ENCODE data around the gene G6PC2.

GRCh38 chr2:168907940-168908662 is 7.0 kb downstream of the G6PC2 start:
- TF ChIP-seq CTCF (conservative IDR thresholded peaks at IDR 0.05 in 1 of 2, IDR thresholded peaks at IDR 0.05 in 1 of 2; ENCODE audit: extremely low read depth in 1 of 2, insufficient read depth in 1 of 2, low read depth in 1 of 2, low read length in 2 of 2), result no peak
- TF ChIP-seq EZH2 (IDR thresholded peaks at IDR 0.05; ENCODE audit: borderline replicate concordance, low read length), result no peak
